B cell (primary cell): ENCODE measurements around the gene WDR46. TPM values are rescaled to one million over a fixed set of nuclear protein-coding genes. Genes with fewer than 3 reads are reported as not detected.

ENCODE experiments used
- ATAC-seq: fragments of 200-7000 bp; cut with Tn5 transposase; one replicate; pipeline ENCODE4 v1.10.0; 2021; ENCODE audit warnings: low read depth, mild to moderate bottlenecking, moderate number of reproducible peaks, moderate library complexity
- CTCF ChIA-PET: fragments of 350-600 bp; sonication (Branson Sonifier 250); formaldehyde crosslinking; loops from one replicate; lab custom pipeline; 2021; ENCODE audit warnings: antibody characterized with exemption, inconsistent platforms; lab: Charles Lee
- POLR2A ChIA-PET: fragments of 350-600 bp; sonication (Branson Sonifier 250); formaldehyde crosslinking; loops from one replicate; lab custom pipeline; 2021; ENCODE audit warnings: antibody characterized with exemption; lab: Charles Lee
- DNase-seq: peaks from one replicate; pipeline ENCODE4 v3.0.0; 2013
- H2AFZ ChIP-seq: 2 replicates; pipeline ENCODE4 v1.6.1; 2012; ENCODE audit warnings: mild to moderate bottlenecking, low read depth, low read length; ENCODE audit not compliant: insufficient read depth, poor library complexity, severe bottlenecking
- H3K27ac ChIP-seq, 2 donors: 1 replicate in 1 of 2; 2 replicates in 1 of 2; pipeline ENCODE4 v1.5.1; 2012 to 2013; ENCODE audit warnings: low read length in 2 of 2, mild to moderate bottlenecking in 2 of 2, moderate library complexity in 1 of 2
- H3K27me3 ChIP-seq, 4 experiments: fragments of 200-600 bp in 1 of 4; sonication (generic) in 1 of 4; replicated peaks in 1 of 4; 1 replicate in 2 of 4; 2 replicates in 2 of 4; pipeline versions ENCODE4 v1.6.1 to v1.7.0; 2013 to 2016; ENCODE audit warnings: low read length in 3 of 4, mild to moderate bottlenecking in 2 of 4, mixed read lengths in 1 of 4, moderate library complexity in 1 of 4; ENCODE audit not compliant: insufficient read depth in 4 of 4, control insufficient read depth in 3 of 4; ENCODE audit errors: control extremely low read depth in 1 of 4
- H3K36me3 ChIP-seq, 2 experiments: replicated peaks in 1 of 2; 1 replicate in 1 of 2; 2 replicates in 1 of 2; pipeline versions ENCODE4 v1.6.1 to v1.7.1; 2013; ENCODE audit warnings: low read length in 1 of 2; ENCODE audit not compliant: insufficient read depth in 2 of 2, control insufficient read depth in 1 of 2; ENCODE audit errors: control extremely low read depth in 1 of 2, extremely low read depth in 1 of 2
- H3K4me1 ChIP-seq, 2 donors: fragments of 200-600 bp in 1 of 2; sonication (generic) in 1 of 2; 1 replicate in 1 of 2; 2 replicates in 1 of 2; pipeline versions ENCODE4 v1.5.1 to v1.6.1; 2013 to 2017; ENCODE audit warnings: low read length in 2 of 2; ENCODE audit not compliant: control insufficient read depth in 2 of 2, insufficient read depth in 2 of 2
- H3K4me2 ChIP-seq: replicated peaks from 2 replicates; pipeline ENCODE3; 2012; ENCODE audit warnings: mild to moderate bottlenecking, low read depth, low read length; ENCODE audit not compliant: poor library complexity, severe bottlenecking
- H3K4me3 ChIP-seq, 5 experiments: fragments of 200-600 bp in 1 of 5; sonication (generic) in 1 of 5; 1 replicate in 3 of 5; 2 replicates in 2 of 5; pipeline versions ENCODE4 v1.5.1 to v1.7.0; 2011 to 2016; ENCODE audit warnings: low read length in 4 of 5, mild to moderate bottlenecking in 4 of 5, low read depth in 2 of 5, control low read depth in 1 of 5, moderate library complexity in 1 of 5; ENCODE audit not compliant: insufficient read depth in 1 of 5; ENCODE audit errors: control extremely low read depth in 1 of 5, extremely low read depth in 1 of 5
- H3K79me2 ChIP-seq: fragments of 200-600 bp; sonication (generic); one replicate; pipeline ENCODE4 v1.6.0; 2016; ENCODE audit warnings: low read length; ENCODE audit not compliant: control insufficient read depth, insufficient read depth
- H3K9ac ChIP-seq: fragments of 200-600 bp; sonication (generic); 2 replicates; pipeline ENCODE4 v1.6.1; 2017; ENCODE audit warnings: mild to moderate bottlenecking, low read length, moderate library complexity
- H3K9me3 ChIP-seq, 3 donors: one replicate each; pipeline versions ENCODE4 v1.6.1 to v1.7.1; 2013; ENCODE audit warnings: low read length in 2 of 3; ENCODE audit not compliant: control insufficient read depth in 2 of 3, insufficient read depth in 1 of 3; ENCODE audit errors: control extremely low read depth in 1 of 3
- H4K20me1 ChIP-seq: 2 replicates; pipeline ENCODE4 v1.6.0; 2012; ENCODE audit warnings: mild to moderate bottlenecking, low read length; ENCODE audit not compliant: insufficient read depth, control insufficient read depth, poor library complexity, severe bottlenecking
- H3K27ac Mint-ChIP-seq: one replicate; pipeline ENCODE4 v1.8.0; 2021; ENCODE audit warnings: mixed read lengths
- H3K27me3 Mint-ChIP-seq: one replicate; pipeline ENCODE4 v1.8.0; 2021; ENCODE audit warnings: mixed read lengths
- H3K4me1 Mint-ChIP-seq: one replicate; pipeline ENCODE4 v1.8.0; 2021; ENCODE audit warnings: mixed read lengths
- H3K4me3 Mint-ChIP-seq: one replicate; pipeline ENCODE4 v1.8.0; 2021; ENCODE audit warnings: mixed read lengths
- H3K9me3 Mint-ChIP-seq: one replicate; pipeline ENCODE4 v1.8.0; 2022; ENCODE audit warnings: mixed read lengths; ENCODE audit not compliant: insufficient read depth
- CTCF ChIP-seq: fragments of 200-600 bp; IDR thresholded peaks from one replicate; pipeline ENCODE4 v1.8.0; 2022; ENCODE audit warnings: antibody characterized with exemption, mild to moderate bottlenecking
- EZH2 ChIP-seq: IDR thresholded peaks from 2 replicates; pipeline ENCODE4 v1.6.1; 2012; ENCODE audit warnings: borderline replicate concordance, low read depth, mild to moderate bottlenecking, moderate library complexity, low read length; ENCODE audit not compliant: insufficient read depth, poor library complexity, severe bottlenecking
- WGBS: methylation state at CpG from one replicate; pipeline ENCODE4 v1.1.5; 2013; ENCODE audit warnings: missing lambda C conversion rate; ENCODE audit not compliant: insufficient coverage; 5-methylcytosine and 5-hydroxymethylcytosine counted together
- intact Hi-C: fragments of 100-400 bp; cut with micrococcal nuclease; formaldehyde crosslinking; loops from one replicate; pipeline ENCODE4 v1.10.0; 2022
- polyA plus RNA-seq: library from polyadenylated mRNA; depleted of rRNA; stranded (reverse); fragments of >200 nt; gene quantifications from 2 replicates; pipeline ENCODE4 v1.2.3, GENCODE V29; 2012
- total RNA-seq, 2 donors: library from RNA; stranded (reverse); fragments of 120-200 nt in 1 of 2; gene quantifications; 1 replicate in 1 of 2; 2 replicates in 1 of 2; pipeline versions ENCODE4 v1.2.3 to v1.2.4, GENCODE V29; 2013 to 2022

The WDR46 gene
- total and polyA plus RNA-seq, 2 donors (not counting 1 experiment from before 2014, with no cell fraction given): 60.1 to 77.2 TPM

DNA sequence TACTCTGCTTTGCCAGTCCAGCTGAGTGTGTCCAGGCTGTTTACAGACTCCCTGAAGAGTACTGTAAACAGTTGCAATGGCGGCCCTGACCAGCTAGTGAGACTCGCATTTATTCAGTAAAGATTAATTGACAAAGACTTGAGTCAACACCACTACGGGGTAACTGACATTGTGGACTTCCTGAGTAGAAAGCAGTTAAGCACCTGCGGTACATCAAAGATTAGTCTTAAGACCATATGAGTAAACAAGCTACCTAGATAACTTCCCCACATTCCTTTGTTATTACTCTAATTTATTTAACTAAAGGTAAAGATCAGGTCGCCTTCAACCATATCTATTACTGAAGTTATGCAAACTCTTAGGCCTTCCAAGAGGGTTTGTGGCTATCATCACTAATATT lies 30.0 kb downstream of the WDR46 start:
- 100% methylated on average over 3 of the region's 5 CpGs for WGBS
- POLR2A ChIA-PET: interaction anchor here (2.5 kb wide), 1 partner anchor 12 kb away, joined by 17 read pairs; the partner anchor contains the start of genes RPS18 and VPS52
- CTCF ChIA-PET: interaction anchor here (2.1 kb wide), 1 partner anchor 11 kb away, joined by 5 read pairs; no protein-coding TSS in a partner anchor

More for the DNA sequence above, 30.0 kb downstream of the WDR46 start:
- no peak overlapping the region for H3K27ac ChIP-seq
- H3K4me1 ChIP-seq: no peaks in the 10 kb centered on the region
- intact Hi-C loops: no loop called here
- Mint-ChIP-seq H3K4me1 (no peaks in the 10 kb centered on the region), H3K27me3 (no peaks in the 10 kb centered on the region), H3K4me3 (no peak overlapping the region), H3K9me3 (no peaks in the 10 kb centered on the region), H3K27ac (no peak overlapping the region)
- TF ChIP-seq CTCF (no peak), EZH2 (no peak)
- no peaks in the 10 kb centered on the region for H3K79me2 ChIP-seq
- H3K9ac ChIP-seq: no peak overlapping the region
- H3K4me3 ChIP-seq: no peak overlapping the region
- no peak overlapping the region for H3K4me2 ChIP-seq
- peaks cover 12 to 39% of the 10 kb centered on the region in 2 experiments for H3K36me3 ChIP-seq
- H3K27me3 ChIP-seq: no peaks in the 10 kb centered on the region
- H2AFZ ChIP-seq: no peak overlapping the region
- no peak for ATAC-seq
- DNase-seq: no peak
- no peaks in the 10 kb centered on the region for H4K20me1 ChIP-seq
- H3K9me3 ChIP-seq: no peaks in the 10 kb centered on the region
